Measurements from ENCODE around the gene WASHC2C.
"Not testable (repeated sequence)": the region's sequence is repeated elsewhere in the genome, so short reads cannot be mapped to it uniquely, and the experiment has no call there.

WASHC2C gene

GRCh38 chr10:45756065-45756464, 29.0 kb downstream of the WASHC2C start:
- H3K4me3 ChIP-seq (replicated peaks; ENCODE audit: low read depth, low read length) = not testable (repeated sequence)

GRCh38 chr10:45757661-45758396, 30.8 kb downstream of the WASHC2C start:
- not testable (repeated sequence) for DNase-seq (ENCODE audit: extremely low read depth, low read depth); H3K4me3 ChIP-seq (replicated peaks; ENCODE audit: low read depth, low read length)

More at GRCh38 chr10:45756065-45756464, 29.0 kb downstream of the WASHC2C start:
- not testable (repeated sequence) for DNase-seq (ENCODE audit: extremely low read depth, low read depth)

- H3K4me3 ChIP-seq (replicated peaks; ENCODE audit: low read depth, low read length); DNase-seq (ENCODE audit: extremely low read depth, low read depth): not testable (repeated sequence)
These were observed 34.6 kb downstream of the WASHC2C start for GRCh38 chr10:45761622-45762021.

GRCh38 chr10:45763037-45763436, 36.0 kb downstream of the WASHC2C start:
- DNase-seq (ENCODE audit: extremely low read depth, low read depth); H3K4me3 ChIP-seq (replicated peaks; ENCODE audit: low read depth, low read length): not testable (repeated sequence)

- not testable (repeated sequence) for DNase-seq (ENCODE audit: extremely low read depth, low read depth); H3K4me3 ChIP-seq (replicated peaks; ENCODE audit: low read depth, low read length)
These were observed 41.3 kb downstream of the WASHC2C start for GRCh38 chr10:45768334-45768733.

GRCh38 chr10:45771757-45772461, 44.8 kb downstream of the WASHC2C start:
- not testable (repeated sequence) for DNase-seq (ENCODE audit: extremely low read depth, low read depth); H3K4me3 ChIP-seq (replicated peaks; ENCODE audit: low read depth, low read length)

- not testable (repeated sequence) for H3K4me3 ChIP-seq (replicated peaks; ENCODE audit: low read depth, low read length); DNase-seq (ENCODE audit: extremely low read depth, low read depth)
These were observed 59.2 kb downstream of the WASHC2C start for GRCh38 chr10:45786217-45786616.

GRCh38 chr10:45787212-45787741, 60.2 kb downstream of the WASHC2C start:
- not testable (repeated sequence) for DNase-seq (ENCODE audit: extremely low read depth, low read depth); H3K4me3 ChIP-seq (replicated peaks; ENCODE audit: low read depth, low read length)

GRCh38 chr10:45789991-45790390, 62.9 kb downstream of the WASHC2C start:
- not testable (repeated sequence) for H3K4me3 ChIP-seq (replicated peaks; ENCODE audit: low read depth, low read length); DNase-seq (ENCODE audit: extremely low read depth, low read depth)

GRCh38 chr10:45790694-45791426, 63.8 kb downstream of the WASHC2C start:
- not testable (repeated sequence) for DNase-seq (ENCODE audit: extremely low read depth, low read depth)

GRCh38 chr10:45794761-45795160, 67.7 kb downstream of the WASHC2C start:
- not testable (repeated sequence) for H3K4me3 ChIP-seq (replicated peaks; ENCODE audit: low read depth, low read length); DNase-seq (ENCODE audit: extremely low read depth, low read depth)

More at GRCh38 chr10:45790694-45791426, 63.8 kb downstream of the WASHC2C start:
- H3K4me3 ChIP-seq (replicated peaks; ENCODE audit: low read depth, low read length) = not testable (repeated sequence)

GRCh38 chr10:45803060-45804010, 76.3 kb downstream of the WASHC2C start:
- peak; percentile 10 for DNase-seq (ENCODE audit: extremely low read depth, low read depth)
- not testable (repeated sequence) for H3K4me3 ChIP-seq (replicated peaks; ENCODE audit: low read depth, low read length)

- not testable (repeated sequence) for H3K4me3 ChIP-seq (replicated peaks; ENCODE audit: low read depth, low read length); DNase-seq (ENCODE audit: extremely low read depth, low read depth)
These were observed 77.9 kb downstream of the WASHC2C start for GRCh38 chr10:45804996-45805395.

Data from HFF-Myc (cell line).